Neuronal stem cell (in vitro differentiated cells): ENCODE data around the gene MMP14.

ENCODE experiments used
- DNase-seq: peaks from one replicate; pipeline ENCODE4 v3.0.0-alpha.2; 2013; ENCODE audit warnings: low spot score
- H2AFZ ChIP-seq: one replicate; pipeline ENCODE4 v1.6.1; 2013; ENCODE audit warnings: mild to moderate bottlenecking, low read length, inconsistent platforms
- H2AK5ac ChIP-seq: 2 replicates; pipeline ENCODE4 v1.6.1; 2013; ENCODE audit warnings: low read depth, mild to moderate bottlenecking, inconsistent platforms, low read length, moderate library complexity, mixed read lengths
- H2BK120ac ChIP-seq: 2 replicates; pipeline ENCODE4 v1.6.1; 2013; ENCODE audit warnings: low read depth, mild to moderate bottlenecking, inconsistent platforms, low read length, moderate library complexity, mixed read lengths
- H2BK12ac ChIP-seq: one replicate; pipeline ENCODE4 v1.6.1; 2013; ENCODE audit warnings: low read length, inconsistent platforms
- H2BK15ac ChIP-seq: 2 replicates; pipeline ENCODE4 v1.6.1; 2013; ENCODE audit warnings: mild to moderate bottlenecking, low read length, inconsistent platforms, mixed read lengths
- H2BK5ac ChIP-seq: one replicate; pipeline ENCODE4 v1.6.1; 2013; ENCODE audit warnings: inconsistent platforms, mild to moderate bottlenecking, low read length, moderate library complexity
- H3K14ac ChIP-seq: one replicate; pipeline ENCODE4 v1.6.1; 2013; ENCODE audit warnings: low read length, inconsistent platforms
- H3K18ac ChIP-seq: 2 replicates; pipeline ENCODE4 v1.6.1; 2013; ENCODE audit warnings: low read length, inconsistent platforms
- H3K23ac ChIP-seq: 2 replicates; pipeline ENCODE4 v1.6.1; 2013; ENCODE audit warnings: low read depth, mild to moderate bottlenecking, mixed read lengths, low read length, inconsistent platforms; ENCODE audit not compliant: poor library complexity
- H3K27ac ChIP-seq: replicated peaks from 3 replicates; pipeline ENCODE4 v1.5.1; 2013; ENCODE audit warnings: low read length, inconsistent platforms
- H3K27me3 ChIP-seq, 3 experiments: 2 replicates each; pipeline ENCODE4 v1.6.1; 2013; ENCODE audit warnings: low read length in 3 of 3, mild to moderate bottlenecking in 2 of 3, inconsistent platforms in 1 of 3, low read depth in 1 of 3, mixed read lengths in 1 of 3, moderate library complexity in 1 of 3; ENCODE audit not compliant: control insufficient read depth in 3 of 3, insufficient read depth in 3 of 3
- H3K36me3 ChIP-seq, 2 donors: replicated peaks in 1 of 2; 2 replicates each; pipeline ENCODE4 v1.6.1; 2013; ENCODE audit warnings: low read length in 2 of 2; ENCODE audit not compliant: control insufficient read depth in 2 of 2, insufficient read depth in 2 of 2
- H3K4ac ChIP-seq: 2 replicates; pipeline ENCODE4 v1.6.1; 2013; ENCODE audit warnings: inconsistent platforms, mild to moderate bottlenecking, low read length, moderate library complexity
- H3K4me1 ChIP-seq, 2 donors: 1 replicate in 1 of 2; 2 replicates in 1 of 2; pipeline ENCODE4 v1.6.1; 2013; ENCODE audit warnings: low read length in 2 of 2, low read depth in 1 of 2; ENCODE audit not compliant: control insufficient read depth in 2 of 2, insufficient read depth in 1 of 2
- H3K4me2 ChIP-seq: one replicate; pipeline ENCODE4 v1.6.1; 2013; ENCODE audit warnings: mild to moderate bottlenecking, low read length, inconsistent platforms; ENCODE audit not compliant: insufficient read depth, poor library complexity, severe bottlenecking
- H3K4me3 ChIP-seq, 2 donors: 2 replicates each; pipeline ENCODE4 v1.5.1; 2013; ENCODE audit warnings: low read length in 2 of 2, mild to moderate bottlenecking in 2 of 2, inconsistent platforms in 1 of 2, moderate library complexity in 1 of 2
- H3K79me1 ChIP-seq: one replicate; pipeline ENCODE4 v1.6.1; 2013; ENCODE audit warnings: low read depth, mild to moderate bottlenecking, inconsistent platforms, low read length, moderate library complexity
- H3K9ac ChIP-seq: one replicate; pipeline ENCODE4 v1.6.1; 2013; ENCODE audit warnings: mild to moderate bottlenecking, low read depth, low read length, inconsistent platforms; ENCODE audit not compliant: poor library complexity
- H3K9me3 ChIP-seq, 2 donors: replicated peaks in 1 of 2; 2 replicates each; pipeline versions ENCODE3 to v1.6.1; 2013; ENCODE audit warnings: low read length in 2 of 2, mild to moderate bottlenecking in 2 of 2, inconsistent platforms in 1 of 2, low read depth in 1 of 2, mixed read lengths in 1 of 2, moderate library complexity in 1 of 2; ENCODE audit not compliant: control insufficient read depth in 2 of 2, insufficient read depth in 1 of 2
- H4K8ac ChIP-seq: one replicate; pipeline ENCODE4 v1.6.1; 2013; ENCODE audit warnings: low read depth, mild to moderate bottlenecking, inconsistent platforms, low read length, moderate library complexity
- H4K91ac ChIP-seq: one replicate; pipeline ENCODE4 v1.6.1; 2013; ENCODE audit warnings: low read length, low read depth, mild to moderate bottlenecking, inconsistent platforms; ENCODE audit not compliant: poor library complexity
- WGBS, 2 donors: extraction: QIAGEN DNeasy Blood & Tissue Kit; methylation state at CpG; one replicate each; pipeline ENCODE4 v1.1.7; 2013; ENCODE audit warnings: missing lambda C conversion rate in 2 of 2, mixed read lengths in 1 of 2; ENCODE audit not compliant: insufficient read length in 2 of 2, insufficient replicate concordance in 1 of 2; ENCODE audit errors: extremely low coverage in 2 of 2; 5-methylcytosine and 5-hydroxymethylcytosine counted together

MMP14 gene

GRCh38 chr14:22871224-22872032 lies 35.0 kb downstream of the MMP14 start, which contains the start of gene LRP10:
Gene LRP10 (plus strand): TSS chr14:22871740. CDS start chr14:22872304, 564 bp downstream.
- no CpG with 5 or more reads among the region's 50 CpGs for WGBS, 2 donors
- Histone ChIP-seq H4K8ac (no peak within 1 kb of the TSS), H4K91ac (no peak within 1 kb of the TSS), H3K18ac (peak within 1 kb of the TSS; percentile 93), H2BK120ac (peak within 1 kb of the TSS; percentile 54), H2BK12ac (no peak within 1 kb of the TSS), H2AK5ac (no peak within 1 kb of the TSS), H3K79me1 (no peaks in the 10 kb centered on the region), H3K27ac (peak within 1 kb of the TSS; percentile 68), H3K4ac (no peak within 1 kb of the TSS), H3K4me2 (peak within 1 kb of the TSS; percentile 85), H3K9ac (peak within 1 kb of the TSS; percentile 71), H3K9me3 (no peaks in the 10 kb centered on the region), H3K27me3 (no peaks in the 10 kb centered on the region), H2BK5ac (peak within 1 kb of the TSS; percentile 66), H3K36me3 (peaks cover 8 to 23% of the 10 kb centered on the region in 2 donors), H2AFZ (peak within 1 kb of the TSS; percentile 95), H3K23ac (peak within 1 kb of the TSS; percentile 80), H3K14ac (peak within 1 kb of the TSS; percentile 76), H2BK15ac (peak within 1 kb of the TSS; percentile 89), H3K4me1 (peaks cover 1 to 2% of the 10 kb centered on the region in 2 donors), H3K4me3 (peak within 1 kb of the TSS; percentile 88 to 89)
- DNase-seq, result peak; percentile 87

DNA sequence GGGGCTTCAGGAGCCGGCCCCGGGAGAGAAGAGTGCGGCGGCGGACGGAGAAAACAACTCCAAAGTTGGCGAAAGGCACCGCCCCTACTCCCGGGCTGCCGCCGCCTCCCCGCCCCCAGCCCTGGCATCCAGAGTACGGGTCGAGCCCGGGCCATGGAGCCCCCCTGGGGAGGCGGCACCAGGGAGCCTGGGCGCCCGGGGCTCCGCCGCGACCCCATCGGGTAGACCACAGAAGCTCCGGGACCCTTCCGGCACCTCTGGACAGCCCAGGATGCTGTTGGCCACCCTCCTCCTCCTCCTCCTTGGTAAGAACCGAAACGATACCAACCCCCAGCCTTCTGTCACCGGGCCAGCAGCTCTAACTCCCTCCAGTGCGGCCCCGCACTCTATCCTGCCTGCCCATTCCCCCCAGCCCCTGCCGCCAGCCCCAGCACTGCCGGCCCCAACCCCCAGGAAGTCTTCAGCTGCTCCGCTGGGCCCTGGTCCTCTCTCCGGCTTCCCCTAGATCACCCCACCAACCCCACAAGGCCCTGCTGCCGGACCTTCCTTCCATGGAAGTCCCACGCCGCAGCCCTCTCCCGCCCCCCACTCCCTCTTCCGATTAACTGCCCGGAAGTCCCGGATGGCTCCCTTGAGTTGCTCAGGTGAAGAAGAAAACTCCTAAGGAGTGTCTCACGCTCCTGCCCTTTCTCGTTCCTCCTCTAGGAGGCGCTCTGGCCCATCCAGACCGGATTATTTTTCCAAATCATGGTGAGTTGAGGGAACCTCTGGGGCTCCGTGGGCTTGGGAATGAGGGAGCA lies 35.8 kb downstream of the MMP14 start:
- peak overlapping the region; percentile 85 for H3K4me2 ChIP-seq
- peak overlapping the region; percentile 80 for H3K23ac ChIP-seq
- peak overlapping the region; percentile 54 for H2BK120ac ChIP-seq
- peak overlapping the region; percentile 76 for H3K14ac ChIP-seq
- no peaks in the 10 kb centered on the region for H3K9me3 ChIP-seq
- no peak overlapping the region for H4K8ac ChIP-seq
- DNase-seq, result peak; percentile 88
- H3K4ac ChIP-seq, result no peak overlapping the region
- H2AFZ ChIP-seq, result peak overlapping the region; percentile 95
- WGBS, 2 donors, result no CpG with 5 or more reads among the region's 45 CpGs
- peak overlapping the region; percentile 93 for H3K18ac ChIP-seq
- no peak overlapping the region for H2BK12ac ChIP-seq
- no peaks in the 10 kb centered on the region for H3K27me3 ChIP-seq
- no peaks in the 10 kb centered on the region for H3K79me1 ChIP-seq
- no peak overlapping the region for H2AK5ac ChIP-seq
- peak overlapping the region; percentile 88 to 89 for H3K4me3 ChIP-seq
- no peak overlapping the region for H4K91ac ChIP-seq
- peak overlapping the region; percentile 66 for H2BK5ac ChIP-seq
- H2BK15ac ChIP-seq, result peak overlapping the region; percentile 89
- H3K4me1 ChIP-seq, result peaks cover 1 to 2% of the 10 kb centered on the region in 2 donors
- peak overlapping the region; percentile 68 for H3K27ac ChIP-seq
- H3K36me3 ChIP-seq, result peaks cover 8 to 29% of the 10 kb centered on the region in 2 donors
- peak overlapping the region; percentile 60 for H3K9ac ChIP-seq

DNA sequence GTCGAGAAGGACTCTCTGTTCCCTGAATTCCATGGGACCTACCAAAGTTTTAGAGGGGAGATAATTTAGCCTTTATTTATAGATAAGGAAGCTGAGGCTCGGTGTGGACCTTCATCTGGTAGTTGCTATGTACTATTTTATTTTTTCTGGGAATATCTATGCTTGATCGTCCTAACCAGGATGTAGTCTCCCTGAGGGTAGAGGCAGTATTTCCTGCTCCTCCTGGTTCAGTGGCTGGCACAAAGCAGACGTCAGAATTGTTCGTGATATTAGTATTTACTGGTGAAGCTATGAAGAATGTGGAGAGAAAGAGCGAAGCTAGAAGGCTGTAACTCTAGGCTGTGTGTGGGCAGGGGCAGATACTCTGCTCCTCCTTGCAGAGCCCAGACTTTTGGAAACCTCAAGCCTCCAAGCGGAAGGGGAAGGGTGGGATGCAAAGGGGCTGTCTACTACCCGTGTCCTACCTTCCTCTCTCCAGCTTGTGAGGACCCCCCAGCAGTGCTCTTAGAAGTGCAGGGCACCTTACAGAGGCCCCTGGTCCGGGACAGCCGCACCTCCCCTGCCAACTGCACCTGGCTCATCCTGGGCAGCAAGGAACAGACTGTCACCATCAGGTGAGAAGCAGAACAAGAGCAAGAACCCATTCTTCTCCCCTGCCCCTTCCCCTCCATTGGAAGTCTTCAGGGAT lies 36.6 kb downstream of the MMP14 start:
- Histone ChIP-seq H3K9ac (no peak overlapping the region), H2BK12ac (no peak overlapping the region), H3K4me3 (peak overlapping the region in 1 of 2 donors; percentile 89), H2AFZ (peak overlapping the region; percentile 95), H3K4me1 (peaks cover 1 to 2% of the 10 kb centered on the region in 2 donors), H2BK5ac (no peak overlapping the region), H2BK15ac (no peak overlapping the region), H3K9me3 (no peaks in the 10 kb centered on the region), H3K23ac (no peak overlapping the region), H2BK120ac (no peak overlapping the region), H3K36me3 (peaks cover 8 to 29% of the 10 kb centered on the region in 2 donors), H4K8ac (no peak overlapping the region), H3K18ac (no peak overlapping the region), H3K27ac (no peak overlapping the region), H2AK5ac (peak overlapping the region; percentile 5), H4K91ac (no peak overlapping the region), H3K79me1 (no peaks in the 10 kb centered on the region), H3K4me2 (no peak overlapping the region), H3K27me3 (no peaks in the 10 kb centered on the region), H3K14ac (no peak overlapping the region), H3K4ac (no peak overlapping the region)
- no CpG with 5 or more reads among the region's 10 CpGs for WGBS, 2 donors
- no peak for DNase-seq
